Tibial nerve (tissue), 4 donors: ENCODE results near the gene ANKH. TPM values are rescaled to one million over a fixed set of nuclear protein-coding genes. Genes with fewer than 3 reads are reported as not detected.

Experiments used
- DNase-seq, 2 donors: peaks; one replicate each; pipeline ENCODE4 v3.0.0-alpha.2; 2019; ENCODE audit warnings: low spot score in 2 of 2
- H3K27ac ChIP-seq, 4 donors: fragments of 200-600 bp; sonication (generic) in 3 of 4; one replicate each; pipeline ENCODE4 v1.5.1; 2017 to 2019; ENCODE audit warnings: mild to moderate bottlenecking in 1 of 4
- H3K27me3 ChIP-seq, 2 donors: fragments of 200-600 bp; sonication (generic) in 1 of 2; one replicate each; pipeline versions ENCODE4 v1.5.1 to v1.6.0; 2017 to 2019
- H3K36me3 ChIP-seq, 3 donors: fragments of 200-600 bp; sonication (generic); one replicate each; pipeline ENCODE4 v1.5.1; 2018 to 2019
- H3K4me1 ChIP-seq, 4 donors: fragments of 200-600 bp; sonication (generic) in 3 of 4; one replicate each; pipeline ENCODE4 v1.5.1; 2017 to 2019
- H3K4me3 ChIP-seq, 4 donors: fragments of 200-600 bp; sonication (generic) in 3 of 4; one replicate each; pipeline ENCODE4 v1.5.1; 2017 to 2019; ENCODE audit warnings: mild to moderate bottlenecking in 1 of 4, moderate library complexity in 1 of 4
- H3K9me3 ChIP-seq, 4 donors: fragments of 200-600 bp; sonication (generic) in 3 of 4; one replicate each; pipeline ENCODE4 v1.5.1; 2017 to 2019
- CTCF ChIP-seq, 5 experiments: fragments of 200-600 bp in 3 of 5; fragments of 450-650 bp in 2 of 5; sonication (generic) in 3 of 5; IDR thresholded peaks; one replicate each; pipeline ENCODE4 v1.5.1; 2016 to 2019; ENCODE audit warnings: antibody characterized with exemption in 5 of 5, mild to moderate bottlenecking in 3 of 5, moderate library complexity in 2 of 5
- EP300 ChIP-seq, 2 donors: sonication (generic); formaldehyde crosslinking; IDR thresholded peaks; one replicate each; pipeline ENCODE4 v1.6.1; 2017; ENCODE audit warnings: antibody characterized with exemption in 2 of 2, mild to moderate bottlenecking in 1 of 2
- POLR2A ChIP-seq, 2 donors: fragments of 450-650 bp; IDR thresholded peaks; one replicate each; pipeline ENCODE4 v1.6.1; 2017; ENCODE audit warnings: antibody characterized with exemption in 2 of 2, mild to moderate bottlenecking in 2 of 2, moderate library complexity in 2 of 2
- WGBS, 2 donors: methylation state at CpG; one replicate each; pipeline ENCODE4 v1.1.5; 2018; 5-methylcytosine and 5-hydroxymethylcytosine counted together
- total RNA-seq, 4 donors: library from RNA; depleted of rRNA; stranded (reverse); fragments of >200 nt; gene quantifications; one replicate each; pipeline ENCODE4 v1.1.0, GENCODE V29; 2016

The ANKH gene
- total RNA-seq, 4 donors from 2014 or later = 45.7 to 77.9 (median 46.6) TPM

- Histone ChIP-seq H3K9me3 (no peaks in the 10 kb centered on the region), H3K36me3 (peaks cover 0 to 4% (median 0%) of the 10 kb centered on the region in 3 donors), H3K27ac (no peak overlapping the region), H3K4me1 (peaks cover 0 to 81% (median 33%) of the 10 kb centered on the region in 4 donors), H3K27me3 (no peaks in the 10 kb centered on the region), H3K4me3 (no peak overlapping the region)
- no peak for DNase-seq
- TF ChIP-seq CTCF (IDR thresholded peaks at IDR 0.05) (no peak), POLR2A (IDR thresholded peaks at IDR 0.05) (no peak), EP300 (IDR thresholded peaks at IDR 0.05) (no peak)
- WGBS, 2 donors = 90% methylated on average over 5 of the region's 5 CpGs
Measured at GRCh38 chr5:14669415-14669814, 202.2 kb downstream of the ANKH start.

GRCh38 chr5:14668181-14668591, 203.4 kb downstream of the ANKH start:
- Histone ChIP-seq H3K36me3 (peaks cover 0 to 4% (median 0%) of the 10 kb centered on the region in 3 donors), H3K9me3 (no peaks in the 10 kb centered on the region), H3K4me1 (peaks cover 3 to 83% (median 37%) of the 10 kb centered on the region in 4 donors), H3K27ac (no peak overlapping the region), H3K27me3 (no peaks in the 10 kb centered on the region), H3K4me3 (no peak overlapping the region)
- DNase-seq = no peak
- WGBS, 2 donors = 78 to 82% methylated on average over 5 of the region's 5 CpGs
- TF ChIP-seq EP300 (IDR thresholded peaks at IDR 0.05) (no peak), CTCF (IDR thresholded peaks at IDR 0.05) (no peak), POLR2A (IDR thresholded peaks at IDR 0.05) (no peak)

- no peak overlapping the region for H3K27ac ChIP-seq
- WGBS, 2 donors = 95% methylated on average over 1 of the region's 1 CpG
- no peaks in the 10 kb centered on the region for H3K27me3 ChIP-seq
- H3K4me3 ChIP-seq = no peak overlapping the region
- no peak for DNase-seq
- no peaks in the 10 kb centered on the region for H3K9me3 ChIP-seq
- peaks cover 3 to 81% (median 38%) of the 10 kb centered on the region in 4 donors for H3K4me1 ChIP-seq
- TF ChIP-seq CTCF (IDR thresholded peaks at IDR 0.05) (no peak), EP300 (IDR thresholded peaks at IDR 0.05) (no peak), POLR2A (IDR thresholded peaks at IDR 0.05) (no peak)
- H3K36me3 ChIP-seq = peaks cover 0 to 4% (median 0%) of the 10 kb centered on the region in 3 donors
Measured at GRCh38 chr5:14667770-14668169, 203.8 kb downstream of the ANKH start.

- Histone ChIP-seq H3K27ac (no peak overlapping the region), H3K4me1 (peaks cover 3 to 77% (median 34%) of the 10 kb centered on the region in 4 donors)
- 86 to 87% methylated on average over 8 of the region's 8 CpGs for WGBS, 2 donors
Measured at GRCh38 chr5:14667290-14667689, 204.3 kb downstream of the ANKH start.

GRCh38 chr5:14666357-14666756, 205.2 kb downstream of the ANKH start:
- DNase-seq = no peak
- no peaks in the 10 kb centered on the region for H3K27me3 ChIP-seq
- no peaks in the 10 kb centered on the region for H3K9me3 ChIP-seq
- H3K36me3 ChIP-seq = peaks cover 0 to 4% (median 0%) of the 10 kb centered on the region in 3 donors
- H3K27ac ChIP-seq = no peak overlapping the region
- peak overlapping the region in 1 of 4 donors; percentile 82 for H3K4me3 ChIP-seq
- peaks cover 3 to 67% (median 29%) of the 10 kb centered on the region in 4 donors for H3K4me1 ChIP-seq
- no peak for TF ChIP-seq POLR2A (IDR thresholded peaks at IDR 0.05)
- no peak for TF ChIP-seq EP300 (IDR thresholded peaks at IDR 0.05)
- no peak for TF ChIP-seq CTCF (IDR thresholded peaks at IDR 0.05)
- WGBS, 2 donors = 44 to 46% methylated on average over 2 of the region's 2 CpGs

More at GRCh38 chr5:14667290-14667689, 204.3 kb downstream of the ANKH start:
- DNase-seq = no peak
- H3K27me3 ChIP-seq = no peaks in the 10 kb centered on the region
- no peak overlapping the region for H3K4me3 ChIP-seq
- H3K9me3 ChIP-seq = no peaks in the 10 kb centered on the region
- peaks cover 0 to 4% (median 0%) of the 10 kb centered on the region in 3 donors for H3K36me3 ChIP-seq
- TF ChIP-seq EP300 (IDR thresholded peaks at IDR 0.05) (no peak), POLR2A (IDR thresholded peaks at IDR 0.05) (no peak), CTCF (IDR thresholded peaks at IDR 0.05) (no peak)
